Small intestine (tissue), 7 donors: Measurements from ENCODE around the gene VCL. TPM values are rescaled to one million over a fixed set of nuclear protein-coding genes. Genes with fewer than 3 reads are reported as not detected.

ENCODE experiments used
- DNase-seq, 2 donors: peaks; one replicate each; pipeline versions ENCODE4 v3.0.0 to v3.0.0-alpha.2; 2013
- FAIRE-seq: peaks from 2 replicates; lab custom pipeline; 2012; peaks lifted over from hg19 to GRCh38; lab: Jason Lieb, UNC
- H3K27ac ChIP-seq, 3 donors: one replicate each; pipeline ENCODE4 v1.5.1; 2013; ENCODE audit warnings: low read length in 2 of 3, mild to moderate bottlenecking in 2 of 3, control low read depth in 1 of 3, inconsistent platforms in 1 of 3, low read depth in 1 of 3, moderate library complexity in 1 of 3
- H3K27me3 ChIP-seq, 3 donors: one replicate each; pipeline ENCODE4 v1.6.1; 2013; ENCODE audit warnings: low read length in 3 of 3, inconsistent platforms in 1 of 3; ENCODE audit not compliant: control insufficient read depth in 3 of 3, insufficient read depth in 3 of 3
- H3K36me3 ChIP-seq, 3 donors: one replicate each; pipeline ENCODE4 v1.6.1; 2013; ENCODE audit warnings: low read length in 3 of 3, inconsistent platforms in 1 of 3, low read depth in 1 of 3, mild to moderate bottlenecking in 1 of 3, moderate library complexity in 1 of 3; ENCODE audit not compliant: control insufficient read depth in 3 of 3, insufficient read depth in 2 of 3
- H3K4me1 ChIP-seq, 3 donors: one replicate each; pipeline ENCODE4 v1.6.1; 2013; ENCODE audit warnings: low read length in 2 of 3, inconsistent platforms in 1 of 3, low read depth in 1 of 3, mild to moderate bottlenecking in 1 of 3, moderate library complexity in 1 of 3; ENCODE audit not compliant: control insufficient read depth in 3 of 3, insufficient read depth in 2 of 3
- H3K4me3 ChIP-seq, 3 donors: one replicate each; pipeline ENCODE4 v1.5.1; 2013; ENCODE audit warnings: low read length in 3 of 3, control low read depth in 1 of 3, inconsistent platforms in 1 of 3, low read depth in 1 of 3, mild to moderate bottlenecking in 1 of 3, moderate library complexity in 1 of 3
- H3K9me3 ChIP-seq, 2 donors: one replicate each; pipeline ENCODE4 v1.6.1; 2013; ENCODE audit warnings: low read depth in 1 of 2, low read length in 1 of 2; ENCODE audit not compliant: control insufficient read depth in 2 of 2, insufficient read depth in 1 of 2
- WGBS, 3 donors: extraction: QIAGEN DNeasy Blood & Tissue Kit; methylation state at CpG; one replicate each; pipeline ENCODE4 v1.1.7; 2013; 5-methylcytosine and 5-hydroxymethylcytosine counted together
- polyA plus RNA-seq, 4 donors: library from polyadenylated mRNA; stranded (reverse) in 3 of 4; unstranded in 1 of 4; fragments of 200-250 nt in 3 of 4; fragments of 120-200 nt in 1 of 4; gene quantifications; one replicate each; pipeline versions ENCODE4 v1.2.1 to v1.2.3, GENCODE V29; 2013
- donor health status: healthy with polysubstance abuse.
- donor health status: control.
- donor health status: control.
- donor health status: Bipolar disorder and iron deficiency.
- donor health status: healthy.

VCL gene
- polyA plus RNA-seq, 4 donors = 8.9 to 32.2 (median 20.9) TPM

DNA sequence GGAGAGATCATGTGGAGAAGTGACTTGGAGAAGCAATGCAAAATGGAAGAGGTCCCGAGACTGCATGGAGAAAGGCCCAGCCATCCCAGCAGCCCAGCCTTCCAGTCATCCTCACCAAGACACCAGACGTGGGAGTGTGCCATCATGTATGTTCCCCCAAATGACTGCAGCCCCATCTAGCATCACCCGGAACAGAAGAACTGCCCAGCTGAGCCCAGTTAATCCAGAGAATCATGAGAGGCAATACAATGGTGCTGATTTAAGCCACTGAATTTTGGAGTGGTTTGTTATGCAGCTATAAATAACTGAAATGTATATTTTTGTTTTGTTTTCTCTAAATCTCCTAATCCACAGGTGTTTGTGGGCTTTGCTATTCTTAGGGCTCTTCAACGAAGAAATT is 22.5 kb upstream of the VCL start:
- no peaks in the 10 kb centered on the region for H3K27me3 ChIP-seq
- no peak overlapping the region for H3K4me3 ChIP-seq
- H3K4me1 ChIP-seq = peaks cover 0 to 2% (median 0%) of the 10 kb centered on the region in 3 donors
- FAIRE-seq (no peak), DNase-seq (no peak)
- 90 to 96% (median 93%) methylated on average over 4 of the region's 4 CpGs for WGBS, 3 donors
- H3K9me3 ChIP-seq = peaks cover 0 to 3% of the 10 kb centered on the region in 2 donors
- H3K27ac ChIP-seq = no peak overlapping the region
- H3K36me3 ChIP-seq = no peaks in the 10 kb centered on the region

DNA sequence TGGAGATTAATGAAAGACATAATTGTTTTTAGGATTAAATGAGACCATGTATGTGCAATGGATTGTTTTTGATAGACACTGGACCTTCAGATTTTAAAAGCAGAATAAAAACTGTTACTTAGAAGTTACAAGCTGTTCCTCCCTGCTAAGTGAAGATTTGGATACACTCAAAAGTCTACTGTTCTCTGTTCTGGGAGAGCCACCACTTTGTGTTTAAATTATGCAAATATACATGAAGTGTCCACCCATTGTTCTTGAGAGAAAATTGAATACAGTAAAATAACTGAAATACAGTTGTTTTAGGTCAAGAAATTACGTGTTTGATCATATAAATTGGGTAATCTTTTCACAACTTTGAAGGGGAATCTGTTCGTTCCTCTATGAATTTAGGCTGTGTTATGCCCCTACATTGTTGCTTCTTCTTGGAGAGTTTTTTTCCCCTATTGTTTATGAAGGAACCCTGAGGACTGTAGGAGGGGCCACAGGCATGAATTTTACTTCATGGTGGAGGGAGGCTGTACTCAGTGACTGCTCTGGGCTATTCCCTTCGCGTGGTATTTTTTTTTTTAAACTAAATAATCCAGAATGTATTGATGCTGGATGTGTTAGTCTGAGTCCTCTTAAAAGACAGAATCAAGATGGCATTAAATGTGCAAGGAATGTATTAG is 18.6 kb upstream of the VCL start:
- DNase-seq (no peak), FAIRE-seq (no peak)
- peaks cover 0 to 3% (median 0%) of the 10 kb centered on the region in 3 donors for H3K27me3 ChIP-seq
- H3K4me1 ChIP-seq = no peaks in the 10 kb centered on the region
- no peaks in the 10 kb centered on the region for H3K36me3 ChIP-seq
- WGBS, 3 donors = 61 to 82% (median 81%) methylated on average over 4 of the region's 4 CpGs
- peaks cover 0 to 3% of the 10 kb centered on the region in 2 donors for H3K9me3 ChIP-seq
- no peak overlapping the region for H3K27ac ChIP-seq
- H3K4me3 ChIP-seq = no peak overlapping the region

DNA sequence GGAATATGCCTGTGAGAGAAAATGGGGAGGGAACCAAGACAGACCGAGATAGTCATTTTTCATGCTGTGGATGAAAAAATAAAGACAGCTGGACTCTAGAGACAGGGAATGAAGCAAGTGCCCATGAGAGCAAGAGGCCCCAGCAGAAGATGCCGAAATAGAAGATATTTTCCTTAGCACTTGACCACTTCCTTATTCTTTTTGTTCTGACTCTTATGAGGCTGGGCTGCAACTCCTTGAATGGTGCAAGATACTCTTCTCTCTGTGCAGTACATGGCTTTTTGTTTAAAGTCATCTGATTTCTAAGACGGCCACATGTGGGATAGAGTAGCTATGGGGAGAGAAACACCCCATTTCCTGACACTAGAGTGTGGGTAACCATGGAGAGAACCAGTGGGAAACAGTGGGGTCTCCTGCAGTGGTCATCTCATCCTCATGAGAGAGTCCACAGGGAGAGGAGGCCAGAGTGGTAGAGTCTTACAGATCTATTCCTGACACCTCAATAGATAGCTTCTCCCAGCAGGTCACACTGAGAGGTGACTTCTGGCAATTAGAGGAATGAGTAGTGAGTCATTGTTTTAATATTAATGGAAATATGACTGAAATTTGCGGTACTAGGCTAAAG is 18.0 kb upstream of the VCL start:
- WGBS, 3 donors = 72 to 87% (median 79%) methylated on average over 4 of the region's 4 CpGs
- no peaks in the 10 kb centered on the region for H3K36me3 ChIP-seq

DNA sequence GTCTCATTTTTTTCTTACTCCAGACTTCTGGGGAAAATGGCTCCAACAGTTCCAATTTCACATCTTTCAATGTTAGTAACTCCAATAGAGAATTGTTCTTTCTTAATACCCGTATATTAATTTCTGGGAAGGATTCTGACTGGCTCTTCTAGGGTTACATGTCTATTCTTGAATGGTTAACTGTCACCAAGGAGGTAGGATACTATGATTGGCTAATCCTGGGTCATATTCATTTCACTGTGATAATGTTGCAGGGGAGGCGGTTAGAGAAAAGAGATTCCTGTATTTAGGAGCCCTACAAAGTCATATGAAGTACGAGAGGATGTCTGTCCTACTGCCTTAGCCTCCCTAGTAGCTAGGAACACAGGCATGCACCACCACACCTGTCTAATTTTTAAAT is 16.1 kb upstream of the VCL start:
- no peak for DNase-seq
- FAIRE-seq = no peak
- Histone ChIP-seq H3K4me1 (no peaks in the 10 kb centered on the region), H3K36me3 (no peaks in the 10 kb centered on the region), H3K9me3 (no peaks in the 10 kb centered on the region), H3K27me3 (peaks cover 0 to 3% (median 0%) of the 10 kb centered on the region in 3 donors), H3K27ac (no peak overlapping the region), H3K4me3 (no peak overlapping the region)
- 79 to 90% (median 87%) methylated on average over 3 of the region's 3 CpGs for WGBS, 3 donors

More for the DNA sequence above, 18.0 kb upstream of the VCL start:
- FAIRE-seq = no peak
- Histone ChIP-seq H3K9me3 (peaks cover 0 to 3% of the 10 kb centered on the region in 2 donors), H3K4me1 (no peaks in the 10 kb centered on the region), H3K27ac (no peak overlapping the region), H3K27me3 (peaks cover 0 to 3% (median 0%) of the 10 kb centered on the region in 3 donors), H3K4me3 (no peak overlapping the region)
- no peak for DNase-seq

DNA sequence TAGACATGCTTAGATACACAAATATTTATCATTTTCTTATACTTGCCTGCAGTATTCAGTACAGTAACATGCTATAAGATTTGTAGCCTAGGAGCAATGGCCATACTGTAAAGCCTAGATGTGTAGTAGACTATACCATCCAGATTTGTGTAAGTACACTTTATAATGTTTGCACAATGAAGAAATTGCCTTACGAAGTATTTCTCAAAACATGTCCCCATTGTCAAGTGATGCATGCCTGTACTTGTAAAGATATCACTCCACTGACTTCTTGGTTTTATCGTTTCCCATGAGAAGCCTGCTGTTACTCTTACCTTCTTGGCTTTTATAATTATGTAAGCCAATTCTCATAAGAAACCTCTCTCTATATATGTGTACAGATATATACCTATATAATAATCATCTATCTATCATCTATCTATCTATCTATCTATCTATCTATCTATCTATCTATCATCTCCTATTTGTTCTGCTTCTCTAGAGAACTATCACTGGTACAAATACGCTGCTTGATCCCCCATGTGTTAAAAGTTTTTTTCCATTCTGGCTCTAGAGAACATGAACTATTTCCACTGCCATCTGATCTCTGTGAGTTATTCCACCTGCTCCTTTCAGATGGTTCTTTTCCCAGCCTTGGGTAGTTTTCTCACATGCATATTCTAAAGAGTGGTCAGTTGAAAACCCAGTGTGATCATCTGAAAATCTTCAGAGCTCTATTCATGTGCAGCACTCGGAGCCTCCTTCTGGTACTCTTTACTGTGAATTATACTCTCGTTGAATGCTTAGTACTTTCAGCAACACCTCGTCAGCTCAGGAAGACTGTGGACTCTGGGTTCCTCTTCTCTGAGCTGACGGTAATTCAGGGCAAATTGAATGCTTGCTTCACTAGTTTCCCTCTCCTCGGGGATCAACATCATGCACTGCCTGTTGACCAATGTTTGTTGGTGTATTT is 14.5 kb upstream of the VCL start:
- WGBS, 3 donors = 48 to 51% (median 50%) methylated on average over 8 of the region's 8 CpGs
- FAIRE-seq = no peak
- H3K36me3 ChIP-seq = no peaks in the 10 kb centered on the region
- peaks cover 0 to 3% (median 0%) of the 10 kb centered on the region in 3 donors for H3K27me3 ChIP-seq
- DNase-seq = no peak
- H3K4me3 ChIP-seq = no peak overlapping the region
- H3K9me3 ChIP-seq = no peaks in the 10 kb centered on the region
- no peak overlapping the region for H3K27ac ChIP-seq
- no peaks in the 10 kb centered on the region for H3K4me1 ChIP-seq

DNA sequence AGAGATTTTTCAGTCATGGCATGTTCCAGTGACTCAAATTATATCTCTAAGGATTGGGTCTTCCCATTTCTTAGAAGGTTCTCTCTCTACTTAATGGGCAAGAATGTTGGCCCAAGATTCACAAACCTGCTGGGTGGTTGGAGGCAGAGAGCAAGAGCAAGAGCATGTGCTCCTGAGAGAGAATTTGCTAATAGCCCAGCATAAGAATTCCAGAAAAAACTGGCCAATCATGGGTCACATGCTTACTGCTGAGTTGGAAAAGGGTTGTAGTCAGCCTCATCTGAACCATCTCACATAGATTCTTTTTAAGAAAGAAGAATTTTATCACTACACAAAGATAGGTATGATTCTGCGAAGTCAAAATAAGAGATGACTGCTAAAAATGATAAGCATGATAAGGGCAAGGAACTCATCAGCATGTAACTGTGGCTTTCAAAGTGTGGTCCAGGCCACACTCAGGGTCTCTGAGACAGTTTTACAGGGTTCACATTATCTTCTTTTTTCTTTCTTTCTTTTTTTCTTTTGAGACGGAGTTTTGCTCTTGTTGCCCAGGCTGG is 8.2 kb upstream of the VCL start:
- H3K27me3 ChIP-seq = no peaks in the 10 kb centered on the region
- FAIRE-seq (no peak), DNase-seq (no peak)
- WGBS, 3 donors = 94 to 97% (median 95%) methylated on average over 2 of the region's 2 CpGs
- no peak overlapping the region for H3K4me3 ChIP-seq
- no peaks in the 10 kb centered on the region for H3K36me3 ChIP-seq
- H3K27ac ChIP-seq = no peak overlapping the region
- H3K4me1 ChIP-seq = no peaks in the 10 kb centered on the region
- H3K9me3 ChIP-seq = no peaks in the 10 kb centered on the region

DNA sequence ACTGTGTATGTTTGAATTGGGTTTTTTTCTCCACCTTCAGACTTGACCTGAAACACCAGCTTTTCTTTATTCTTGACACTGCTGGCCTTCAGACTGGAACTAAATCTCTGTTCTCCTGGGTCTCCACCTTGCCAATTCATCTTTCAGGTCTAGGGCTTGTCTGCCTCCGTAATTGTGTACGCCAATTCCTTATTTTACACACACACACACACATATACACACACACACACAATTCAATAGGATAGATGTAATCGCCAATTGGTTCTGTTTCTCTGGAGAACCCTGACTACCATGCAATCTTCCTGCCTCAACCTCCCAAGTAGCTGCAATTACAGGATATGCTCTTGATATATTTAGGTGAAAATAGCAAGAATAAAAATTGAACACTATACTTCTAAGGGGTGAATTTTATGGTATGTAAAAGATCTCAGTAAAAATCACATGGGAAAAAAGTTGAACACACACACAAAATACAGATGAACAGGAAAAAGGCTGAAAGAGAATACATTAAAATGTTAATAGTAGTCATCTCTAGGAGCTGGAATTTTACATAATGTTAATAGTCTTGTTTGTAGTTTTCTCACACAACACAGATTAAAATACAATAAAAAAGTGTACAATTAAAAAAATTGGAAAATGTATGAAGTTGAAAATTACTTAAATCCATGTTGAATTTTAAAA is 6.6 kb upstream of the VCL start:
- Histone ChIP-seq H3K4me3 (no peak overlapping the region), H3K27me3 (no peaks in the 10 kb centered on the region), H3K27ac (no peak overlapping the region), H3K36me3 (no peaks in the 10 kb centered on the region), H3K4me1 (no peaks in the 10 kb centered on the region), H3K9me3 (no peaks in the 10 kb centered on the region)
- DNase-seq (no peak), FAIRE-seq (no peak)
- WGBS, 3 donors = 94 to 96% (median 95%) methylated on average over 3 of the region's 3 CpGs
